Gastroesophageal sphincter (tissue), 3 donors: ENCODE data around the gene PDIA5.

ENCODE experiments used
- CTCF ChIP-seq, 4 experiments: fragments of 200-600 bp in 2 of 4; fragments of 450-650 bp in 2 of 4; sonication (generic) in 1 of 4; IDR thresholded peaks; one replicate each; pipeline ENCODE4 v1.5.1; 2017 to 2019; ENCODE audit warnings: antibody characterized with exemption in 4 of 4, mild to moderate bottlenecking in 2 of 4, moderate library complexity in 2 of 4
- POLR2AphosphoS5 ChIP-seq: sonication (generic); formaldehyde crosslinking; IDR thresholded peaks from one replicate; pipeline ENCODE4 v1.6.1; 2017; ENCODE audit warnings: antibody characterized with exemption

DNA sequence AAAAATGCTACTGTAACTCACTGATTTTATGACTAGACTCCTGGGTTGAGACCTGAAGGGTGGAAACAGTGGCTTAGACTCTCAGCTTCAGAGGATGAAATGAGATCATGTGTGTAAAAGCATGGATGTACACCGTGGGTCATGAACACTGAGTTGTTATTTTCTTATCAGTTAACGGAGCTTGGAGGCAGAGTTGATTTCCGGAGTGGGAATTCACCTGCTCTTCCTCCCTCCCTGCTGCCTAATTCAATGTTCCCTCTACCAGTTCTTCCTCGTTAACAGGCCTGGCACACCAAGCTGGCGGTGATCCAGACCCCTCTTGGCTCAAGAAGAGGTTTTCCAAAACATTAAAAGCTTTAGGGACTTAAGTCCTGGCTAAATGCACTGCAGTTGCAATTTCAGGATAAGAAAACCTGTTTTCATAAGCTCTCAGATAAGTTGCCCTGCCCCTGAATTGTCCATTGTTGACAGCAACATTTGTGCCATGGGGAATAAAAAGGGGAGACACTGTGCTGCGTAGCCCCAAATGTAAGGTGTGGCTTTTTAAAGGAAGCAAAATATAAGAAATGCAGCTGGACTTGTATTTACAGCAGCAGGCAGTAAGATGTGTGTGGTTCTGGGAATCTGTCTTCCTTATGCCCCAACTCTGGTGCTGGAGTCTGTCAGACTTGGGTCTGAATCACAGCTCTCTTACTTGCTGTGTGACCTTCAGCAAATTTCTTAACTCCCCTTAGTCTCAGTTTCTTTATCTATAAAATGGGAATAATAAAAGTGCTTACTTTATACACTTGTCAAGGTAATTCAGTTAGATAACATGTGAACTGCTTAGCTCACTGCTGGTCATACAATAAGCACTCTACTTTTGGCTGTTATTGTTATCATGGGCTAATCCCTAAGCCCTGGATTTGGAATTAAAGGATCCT is 9.9 kb downstream of the PDIA5 start:
- no peak for TF ChIP-seq CTCF (IDR thresholded peaks at IDR 0.05)
- peak; percentile 36 for TF ChIP-seq POLR2AphosphoS5
